ENCODE data around the gene OXTR.
"Not testable (repeated sequence)": the region's sequence is repeated elsewhere in the genome, so short reads cannot be mapped to it uniquely, and the experiment has no call there.

Gene OXTR

GRCh38 chr3:8741581-8742261, 27.7 kb downstream of the OXTR start:
- DNase-seq (ENCODE audit: low spot score): no peak

- no peak for DNase-seq (ENCODE audit: low spot score)
Observed at GRCh38 chr3:8739757-8740504, 29.5 kb downstream of the OXTR start.

- DNase-seq (ENCODE audit: low spot score): no peak
Observed at GRCh38 chr3:8738639-8739038, 30.8 kb downstream of the OXTR start.

- no peak for DNase-seq (ENCODE audit: low spot score)
Observed at GRCh38 chr3:8737823-8738222, 31.6 kb downstream of the OXTR start.

GRCh38 chr3:8737301-8737700, 32.1 kb downstream of the OXTR start:
- DNase-seq (ENCODE audit: low spot score): no peak

GRCh38 chr3:8736436-8736835, 33.0 kb downstream of the OXTR start:
- no peak for DNase-seq (ENCODE audit: low spot score)

GRCh38 chr3:8734908-8735307, 34.5 kb downstream of the OXTR start:
- no peak for DNase-seq (ENCODE audit: low spot score)

GRCh38 chr3:8734137-8734878, 35.1 kb downstream of the OXTR start:
- no peak for DNase-seq (ENCODE audit: low spot score)

- DNase-seq (ENCODE audit: low spot score): no peak
Observed at GRCh38 chr3:8733332-8734094, 35.9 kb downstream of the OXTR start, which contains the start of gene CAV3. Gene CAV3 (plus strand): TSS chr3:8733802. CDS start chr3:8733877, 75 bp downstream.

GRCh38 chr3:8732413-8732812, 37.0 kb downstream of the OXTR start:
- no peak for DNase-seq (ENCODE audit: low spot score)

GRCh38 chr3:8730656-8731055, 38.8 kb downstream of the OXTR start:
- no peak for DNase-seq (ENCODE audit: low spot score)

GRCh38 chr3:8729479-8729878, 39.9 kb downstream of the OXTR start:
- no peak for DNase-seq (ENCODE audit: low spot score)

- DNase-seq (ENCODE audit: low spot score): no peak
Observed at GRCh38 chr3:8727605-8728512, 41.6 kb downstream of the OXTR start.

- no peak for DNase-seq (ENCODE audit: low spot score)
Observed at GRCh38 chr3:8724108-8724752, 45.2 kb downstream of the OXTR start.

- DNase-seq (ENCODE audit: low spot score): no peak
Observed at GRCh38 chr3:8723612-8724011, 45.8 kb downstream of the OXTR start.

GRCh38 chr3:8722808-8723207, 46.6 kb downstream of the OXTR start:
- no peak for DNase-seq (ENCODE audit: low spot score)

GRCh38 chr3:8715757-8716156, 53.7 kb downstream of the OXTR start:
- DNase-seq (ENCODE audit: low spot score): not testable (repeated sequence)

- DNase-seq (ENCODE audit: low spot score): no peak
Observed at GRCh38 chr3:8713901-8714759, 55.3 kb downstream of the OXTR start.

GRCh38 chr3:8712908-8713255, 56.5 kb downstream of the OXTR start:
- DNase-seq (ENCODE audit: low spot score): no peak
